ENCODE data around the gene TAOK1. TPM values are rescaled to one million over a fixed set of nuclear protein-coding genes. Genes with fewer than 3 reads are reported as not detected.

Gene TAOK1
- total RNA-seq, 4 donors from 2014 or later = 28.7 to 104 (median 42.8) TPM

DNA sequence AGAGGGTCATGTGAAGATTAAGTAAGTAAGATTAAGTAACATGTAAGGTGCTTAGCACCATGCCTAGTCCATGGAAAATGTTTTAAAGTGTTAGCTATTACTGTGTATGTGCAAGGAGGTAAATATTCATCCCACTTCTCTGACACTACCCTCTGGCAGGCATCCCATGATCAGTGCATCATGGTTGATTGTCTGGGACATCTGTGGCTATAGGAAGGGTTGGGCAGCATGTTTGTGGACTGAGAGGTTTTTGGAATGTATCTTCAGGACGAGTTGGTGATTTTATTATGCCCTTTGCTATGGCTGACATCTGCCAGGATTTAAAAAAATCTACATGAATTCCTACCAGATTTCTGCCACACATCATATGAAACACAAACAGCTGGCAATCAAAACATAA lies 6.5 kb upstream of the TAOK1 start:
- H3K27me3 ChIP-seq = no peaks in the 10 kb centered on the region

DNA sequence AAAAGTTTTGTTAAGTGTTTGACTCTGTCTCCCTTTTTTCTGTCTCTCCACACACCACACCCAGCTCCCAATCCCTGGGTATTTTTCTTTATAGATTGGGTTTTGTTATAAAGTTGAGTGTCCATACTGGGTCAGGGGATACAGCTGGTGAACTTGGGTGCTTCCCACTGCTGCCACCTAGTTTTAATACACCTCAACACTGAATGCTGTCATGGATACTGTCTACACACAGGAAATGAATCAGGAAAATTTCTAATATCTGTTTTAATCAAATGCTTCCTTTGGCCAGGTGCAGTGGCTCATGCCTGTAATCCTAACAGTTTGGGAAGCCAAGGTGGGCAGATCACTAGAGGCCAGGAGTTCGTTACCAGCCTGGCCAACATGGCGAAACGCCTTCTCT lies 5.3 kb upstream of the TAOK1 start:
- H3K4me3 ChIP-seq = no peak overlapping the region
- H3K27ac ChIP-seq = no peak overlapping the region
- H3K27me3 ChIP-seq = no peaks in the 10 kb centered on the region
- no peak for DNase-seq
- no peaks in the 10 kb centered on the region for H3K36me3 ChIP-seq
- H3K4me1 ChIP-seq = no peaks in the 10 kb centered on the region
- no peaks in the 10 kb centered on the region for H3K9me3 ChIP-seq
- no peak for TF ChIP-seq POLR2A (IDR thresholded peaks at IDR 0.05)
- TF ChIP-seq, protein P1, sequence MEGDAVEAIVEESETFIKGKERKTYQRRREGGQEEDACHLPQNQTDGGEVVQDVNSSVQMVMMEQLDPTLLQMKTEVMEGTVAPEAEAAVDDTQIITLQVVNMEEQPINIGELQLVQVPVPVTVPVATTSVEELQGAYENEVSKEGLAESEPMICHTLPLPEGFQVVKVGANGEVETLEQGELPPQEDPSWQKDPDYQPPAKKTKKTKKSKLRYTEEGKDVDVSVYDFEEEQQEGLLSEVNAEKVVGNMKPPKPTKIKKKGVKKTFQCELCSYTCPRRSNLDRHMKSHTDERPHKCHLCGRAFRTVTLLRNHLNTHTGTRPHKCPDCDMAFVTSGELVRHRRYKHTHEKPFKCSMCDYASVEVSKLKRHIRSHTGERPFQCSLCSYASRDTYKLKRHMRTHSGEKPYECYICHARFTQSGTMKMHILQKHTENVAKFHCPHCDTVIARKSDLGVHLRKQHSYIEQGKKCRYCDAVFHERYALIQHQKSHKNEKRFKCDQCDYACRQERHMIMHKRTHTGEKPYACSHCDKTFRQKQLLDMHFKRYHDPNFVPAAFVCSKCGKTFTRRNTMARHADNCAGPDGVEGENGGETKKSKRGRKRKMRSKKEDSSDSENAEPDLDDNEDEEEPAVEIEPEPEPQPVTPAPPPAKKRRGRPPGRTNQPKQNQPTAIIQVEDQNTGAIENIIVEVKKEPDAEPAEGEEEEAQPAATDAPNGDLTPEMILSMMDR (IDR thresholded peaks at IDR 0.05) = no peak

More for the DNA sequence above, 6.5 kb upstream of the TAOK1 start:
- Histone ChIP-seq H3K4me3 (no peak overlapping the region), H3K27ac (no peak overlapping the region), H3K4me1 (peaks cover 0 to 4% (median 0%) of the 10 kb centered on the region in 4 donors), H3K9me3 (no peaks in the 10 kb centered on the region), H3K36me3 (no peaks in the 10 kb centered on the region)
- TF ChIP-seq, protein P1 (IDR thresholded peaks at IDR 0.05) = no peak
- no peak for TF ChIP-seq POLR2A (IDR thresholded peaks at IDR 0.05)
- no peak for DNase-seq

- Histone ChIP-seq H3K4me3 (no peak overlapping the region), H3K9me3 (no peaks in the 10 kb centered on the region), H3K27ac (no peak overlapping the region), H3K27me3 (no peaks in the 10 kb centered on the region), H3K36me3 (no peaks in the 10 kb centered on the region), H3K4me1 (peaks cover 0 to under 1% (median 0%) of the 10 kb centered on the region in 4 donors)
- no peak for DNase-seq
- no peak for TF ChIP-seq POLR2A (IDR thresholded peaks at IDR 0.05)
- TF ChIP-seq, protein P1 (IDR thresholded peaks at IDR 0.05) = no peak
Observed at GRCh38 chr17:29386760-29387159, 3.4 kb upstream of the TAOK1 start.

- Histone ChIP-seq H3K27me3 (no peaks in the 10 kb centered on the region), H3K9me3 (no peaks in the 10 kb centered on the region), H3K4me1 (peaks cover 0 to 17% (median 2%) of the 10 kb centered on the region in 4 donors), H3K4me3 (no peak overlapping the region), H3K27ac (no peak overlapping the region), H3K36me3 (no peaks in the 10 kb centered on the region)
- peak in 1 of 3 donors; percentile 48 for DNase-seq
- TF ChIP-seq, protein P1 (IDR thresholded peaks at IDR 0.05) = no peak
- no peak for TF ChIP-seq POLR2A (IDR thresholded peaks at IDR 0.05)
Observed at GRCh38 chr17:29388937-29389336, 1.2 kb upstream of the TAOK1 start.

DNA sequence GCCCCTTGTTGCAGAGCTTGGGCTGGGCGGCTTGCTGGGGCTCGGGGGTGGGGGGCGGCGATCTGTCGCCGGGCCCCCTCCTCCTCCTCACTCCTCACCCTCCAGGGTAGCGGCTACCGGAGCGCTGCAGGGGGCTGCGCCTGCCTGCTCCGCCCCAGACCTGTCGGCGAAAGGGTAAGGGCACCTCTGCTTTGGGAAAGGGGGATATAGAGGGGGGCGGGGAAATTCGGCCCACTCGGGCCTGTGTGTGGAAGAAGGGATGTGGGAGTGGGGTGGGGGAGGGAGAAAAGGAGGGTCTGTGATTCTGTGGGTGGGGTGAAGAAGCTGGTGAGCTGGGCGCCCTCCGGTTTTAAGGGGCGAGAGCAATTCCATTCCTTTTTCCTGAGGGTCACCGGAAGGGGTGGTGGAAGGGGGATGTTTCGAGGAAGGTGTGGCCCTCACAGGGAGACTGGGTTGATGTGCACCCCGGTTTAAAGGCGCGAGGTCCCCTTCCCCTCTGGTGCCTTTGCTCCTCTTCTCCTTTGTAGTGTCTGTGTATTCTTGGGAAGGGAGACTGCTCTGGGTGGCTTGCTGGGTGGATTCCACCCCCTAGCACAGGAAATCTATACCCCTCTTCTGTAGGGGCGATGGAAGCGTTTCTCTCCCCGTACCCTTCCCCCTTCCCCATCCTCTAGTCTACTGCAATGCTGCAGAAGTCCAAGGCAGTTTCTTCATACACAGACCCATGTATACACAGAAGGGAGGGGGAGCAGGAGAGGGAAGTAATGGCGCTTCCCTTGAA lies 878 bp downstream of the TAOK1 start:
- peak in 2 of 3 donors; percentile 20 to 50 for DNase-seq
- peak overlapping the region; percentile 94 to 99 (median 97) for H3K27ac ChIP-seq
- no peaks in the 10 kb centered on the region for H3K9me3 ChIP-seq
- H3K36me3 ChIP-seq = no peaks in the 10 kb centered on the region
- TF ChIP-seq, protein P1 (IDR thresholded peaks at IDR 0.05) = no peak
- TF ChIP-seq POLR2A (IDR thresholded peaks at IDR 0.05) = no peak
- H3K4me3 ChIP-seq = peak overlapping the region; percentile 69 to 98 (median 94)
- H3K4me1 ChIP-seq = peaks cover 0 to 17% (median 2%) of the 10 kb centered on the region in 4 donors
- no peaks in the 10 kb centered on the region for H3K27me3 ChIP-seq

Measured in Peyer's patch (tissue), 4 donors.